Measurements from ENCODE around the gene TXNDC9.
"Not testable (repeated sequence)": the region's sequence is repeated elsewhere in the genome, so short reads cannot be mapped to it uniquely, and the experiment has no call there.

TXNDC9 gene

GRCh38 chr2:99335911-99336803, at the start of gene TXNDC9:
Gene TXNDC9 (minus strand): TSS chr2:99336333. CDS start chr2:99333210, 3,123 bp downstream.
- TF ChIP-seq, protein P1, sequence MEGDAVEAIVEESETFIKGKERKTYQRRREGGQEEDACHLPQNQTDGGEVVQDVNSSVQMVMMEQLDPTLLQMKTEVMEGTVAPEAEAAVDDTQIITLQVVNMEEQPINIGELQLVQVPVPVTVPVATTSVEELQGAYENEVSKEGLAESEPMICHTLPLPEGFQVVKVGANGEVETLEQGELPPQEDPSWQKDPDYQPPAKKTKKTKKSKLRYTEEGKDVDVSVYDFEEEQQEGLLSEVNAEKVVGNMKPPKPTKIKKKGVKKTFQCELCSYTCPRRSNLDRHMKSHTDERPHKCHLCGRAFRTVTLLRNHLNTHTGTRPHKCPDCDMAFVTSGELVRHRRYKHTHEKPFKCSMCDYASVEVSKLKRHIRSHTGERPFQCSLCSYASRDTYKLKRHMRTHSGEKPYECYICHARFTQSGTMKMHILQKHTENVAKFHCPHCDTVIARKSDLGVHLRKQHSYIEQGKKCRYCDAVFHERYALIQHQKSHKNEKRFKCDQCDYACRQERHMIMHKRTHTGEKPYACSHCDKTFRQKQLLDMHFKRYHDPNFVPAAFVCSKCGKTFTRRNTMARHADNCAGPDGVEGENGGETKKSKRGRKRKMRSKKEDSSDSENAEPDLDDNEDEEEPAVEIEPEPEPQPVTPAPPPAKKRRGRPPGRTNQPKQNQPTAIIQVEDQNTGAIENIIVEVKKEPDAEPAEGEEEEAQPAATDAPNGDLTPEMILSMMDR (conservative IDR thresholded peaks at IDR 0.05): no peak
- H3K27ac ChIP-seq: peak within 1 kb of the TSS; percentile 86

GRCh38 chr2:99382143-99382542, 46.0 kb upstream of the TXNDC9 start:
- H3K27ac ChIP-seq: no peak overlapping the region
- TF ChIP-seq, protein P1 (conservative IDR thresholded peaks at IDR 0.05): no peak

GRCh38 chr2:99380376-99381010, 44.4 kb upstream of the TXNDC9 start:
- TF ChIP-seq, protein P1 (conservative IDR thresholded peaks at IDR 0.05): no peak
- H3K27ac ChIP-seq: no peak overlapping the region

DNA sequence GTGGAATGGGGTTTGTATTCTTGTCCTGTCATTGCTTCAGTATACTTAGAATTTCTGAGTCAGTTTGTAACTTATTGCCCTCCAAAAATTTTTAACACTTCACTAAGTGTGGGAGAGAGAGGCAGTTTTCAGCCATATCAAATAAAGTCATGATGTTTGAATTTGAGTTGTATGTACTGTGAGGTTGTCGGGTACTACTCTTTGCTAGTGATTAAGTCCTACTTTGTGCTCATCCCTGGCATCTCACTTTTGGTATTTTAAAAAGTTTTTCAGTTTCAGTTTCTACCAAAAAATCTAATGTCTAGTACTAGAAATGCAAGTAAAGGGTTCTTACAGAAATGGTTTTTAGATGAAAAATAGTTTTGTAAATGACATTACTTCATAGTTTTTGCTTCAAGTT, 41.7 kb upstream of the TXNDC9 start:
- TF ChIP-seq, protein P1 (conservative IDR thresholded peaks at IDR 0.05): no peak
- H3K27ac ChIP-seq: no peak overlapping the region

- TF ChIP-seq, protein P1 (conservative IDR thresholded peaks at IDR 0.05): no peak
- H3K27ac ChIP-seq: no peak overlapping the region
These were observed 40.2 kb upstream of the TXNDC9 start for GRCh38 chr2:99376254-99376864.

GRCh38 chr2:99374747-99375146, 38.6 kb upstream of the TXNDC9 start:
- no peak overlapping the region for H3K27ac ChIP-seq
- TF ChIP-seq, protein P1 (conservative IDR thresholded peaks at IDR 0.05): no peak

GRCh38 chr2:99373144-99373543, 37.0 kb upstream of the TXNDC9 start:
- H3K27ac ChIP-seq: no peak overlapping the region
- TF ChIP-seq, protein P1 (conservative IDR thresholded peaks at IDR 0.05): no peak

- H3K27ac ChIP-seq: not testable (repeated sequence)
These were observed 32.7 kb upstream of the TXNDC9 start for GRCh38 chr2:99368854-99369253.
